ENCODE data around the gene FBXO42. TPM values are rescaled to one million over a fixed set of nuclear protein-coding genes. Genes with fewer than 3 reads are reported as not detected.

Gene FBXO42
- total and polyA plus RNA-seq, 9 of the 15 experiments (the other 6 are each of a cell fraction or from before 2014, with no cell fraction given) = 7.2 to 24.8 (median 17.4) TPM

GRCh38 chr1:16351994-16352841 lies at the start of gene FBXO42 (continued):
- TF ChIP-seq ARID4B (CRISPR knock-in tag; IDR thresholded peaks at IDR 0.05) (peak; percentile 94), MCM3 (IDR thresholded peaks at IDR 0.05) (no peak), NFYB (IDR thresholded peaks at IDR 0.05; ENCODE audit: extremely low read depth, insufficient read length) (no peak), AFF1 (IDR thresholded peaks at IDR 0.05; ENCODE audit: low read depth in 1 of 2, partially characterized antibody in 2 of 2) (peak in 1 of 2 experiments; percentile 53), BCL6 (CRISPR knock-in tag; IDR thresholded peaks at IDR 0.05) (no peak), POLR2G (IDR thresholded peaks at IDR 0.05; ENCODE audit: low read depth, low read length) (peak; percentile 97), NEUROD1 (IDR thresholded peaks at IDR 0.05; ENCODE audit: borderline replicate concordance, low read depth, low read length, partially characterized antibody) (peak; percentile 48), RFX5 (IDR thresholded peaks at IDR 0.05; ENCODE audit: low read depth, low read length) (no peak), ZNF436 (CRISPR knock-in tag; IDR thresholded peaks at IDR 0.05) (no peak), ZNF717 (CRISPR knock-in tag; IDR thresholded peaks at IDR 0.05) (no peak), BHLHE40 (IDR thresholded peaks at IDR 0.05; ENCODE audit: low read length) (peak; percentile 45; the same call in 1 of the 2 replicates), ZNF445 (CRISPR knock-in tag; IDR thresholded peaks at IDR 0.05; ENCODE audit: low read depth) (no peak), HMGXB4 (CRISPR knock-in tag; IDR thresholded peaks at IDR 0.05) (peak; percentile 89; the same call in 1 of the 2 replicates)

Data from K562 (cell line).